Endodermal cell (in vitro differentiated cells): ENCODE measurements around the gene HDAC4. TPM values are rescaled to one million over a fixed set of nuclear protein-coding genes. Genes with fewer than 3 reads are reported as not detected.
"Not testable (repeated sequence)": the region's sequence is repeated elsewhere in the genome, so short reads cannot be mapped to it uniquely, and the experiment has no call there.

ENCODE experiments used
- DNase-seq: peaks from one replicate; pipeline ENCODE4 v3.0.0-alpha.2; 2017
- H3K27ac ChIP-seq: 2 replicates; pipeline ENCODE4 v1.5.1; 2013; ENCODE audit warnings: mild to moderate bottlenecking, low read depth, low read length, moderate library complexity
- H3K27me3 ChIP-seq: 2 replicates; pipeline ENCODE4 v1.6.1; 2013; ENCODE audit warnings: mild to moderate bottlenecking, low read length, moderate library complexity; ENCODE audit not compliant: insufficient read depth, control insufficient read depth, poor library complexity, severe bottlenecking
- H3K36me3 ChIP-seq: 2 replicates; pipeline ENCODE4 v1.7.0; 2013; ENCODE audit warnings: mild to moderate bottlenecking, low read length, moderate library complexity; ENCODE audit not compliant: control insufficient read depth, insufficient read depth
- H3K4me1 ChIP-seq: one replicate; pipeline ENCODE4 v1.7.0; 2013; ENCODE audit warnings: low read length; ENCODE audit not compliant: control insufficient read depth, insufficient read depth
- H3K4me3 ChIP-seq: 2 replicates; pipeline ENCODE4 v1.5.1; 2013; ENCODE audit warnings: mild to moderate bottlenecking, low read length, moderate library complexity
- H3K9ac ChIP-seq: 2 replicates; pipeline ENCODE4 v1.6.1; 2013; ENCODE audit warnings: mild to moderate bottlenecking, low read length, moderate library complexity; ENCODE audit not compliant: poor library complexity, severe bottlenecking; ENCODE audit errors: extremely low read depth
- H3K9me3 ChIP-seq: 2 replicates; pipeline ENCODE4 v1.6.1; 2013; ENCODE audit warnings: mild to moderate bottlenecking, low read length, moderate library complexity; ENCODE audit not compliant: control insufficient read depth
- H3K27ac Mint-ChIP-seq: 2 replicates; pipeline ENCODE4 v1.8.0; 2020; ENCODE audit warnings: mixed read lengths
- H3K27me3 Mint-ChIP-seq: 2 replicates; pipeline ENCODE4 v1.8.0; 2021; ENCODE audit warnings: mild to moderate bottlenecking, mixed read lengths; ENCODE audit not compliant: insufficient read depth
- H3K36me3 Mint-ChIP-seq: 2 replicates; pipeline ENCODE4 v1.8.0; 2020; ENCODE audit warnings: low read depth, mixed read lengths
- H3K4me1 Mint-ChIP-seq: 2 replicates; pipeline ENCODE4 v1.8.0; 2020; ENCODE audit warnings: mixed read lengths
- H3K4me3 Mint-ChIP-seq: 2 replicates; pipeline ENCODE4 v1.8.0; 2020; ENCODE audit warnings: mild to moderate bottlenecking, moderate library complexity, mixed read lengths
- H3K9me3 Mint-ChIP-seq: 2 replicates; pipeline ENCODE4 v1.8.0; 2020; ENCODE audit warnings: mild to moderate bottlenecking, mixed read lengths
- CTCF ChIP-seq: fragments of 200-600 bp; sonication (generic); conservative IDR thresholded peaks from 2 replicates; pipeline ENCODE4 v1.5.0; 2021; ENCODE audit warnings: antibody characterized with exemption, mild to moderate bottlenecking
- WGBS, 2 experiments: methylation state at CpG; one replicate each; pipeline versions ENCODE4 v1.1.5 to v1.1.7; 2013; ENCODE audit warnings: missing lambda C conversion rate in 2 of 2, mixed read lengths in 1 of 2; ENCODE audit not compliant: insufficient coverage in 1 of 2, insufficient read length in 1 of 2; 5-methylcytosine and 5-hydroxymethylcytosine counted together
- total RNA-seq, 2 donors: library from RNA; stranded (reverse); fragmentation: NEBNext Ultra II Directional in 1 of 2; extraction: Animal tissue kit (Norgen Biotek cat#: 25700) in 1 of 2; gene quantifications; 2 replicates in 1 of 2; 3 replicates in 1 of 2; pipeline ENCODE4 v1.2.1, GENCODE V29; 2021

The HDAC4 gene
- total RNA-seq, 2 donors from 2014 or later, result 45.7 to 51.2 TPM

- H3K9me3 Mint-ChIP-seq, result no peaks in the 10 kb centered on the region
- no peak overlapping the region for H3K9ac ChIP-seq
- peaks cover 40% of the 10 kb centered on the region for H3K36me3 Mint-ChIP-seq
- no peak overlapping the region for H3K4me3 Mint-ChIP-seq
- H3K9me3 ChIP-seq, result no peaks in the 10 kb centered on the region
- DNase-seq, result no peak
- no peaks in the 10 kb centered on the region for H3K4me1 ChIP-seq
- H3K36me3 ChIP-seq, result peaks cover 9% of the 10 kb centered on the region
- 90 to 96% methylated on average over 3 to 9 of the region's 9 CpGs for WGBS, 2 experiments
- no peak for TF ChIP-seq CTCF
- H3K4me3 ChIP-seq, result no peak overlapping the region
- no peak overlapping the region for H3K27ac ChIP-seq
- H3K27me3 Mint-ChIP-seq, result no peaks in the 10 kb centered on the region
- H3K27ac Mint-ChIP-seq, result no peak overlapping the region
- no peaks in the 10 kb centered on the region for H3K27me3 ChIP-seq
- no peaks in the 10 kb centered on the region for H3K4me1 Mint-ChIP-seq
Observed at GRCh38 chr2:239070466-239070865, 330.4 kb downstream of the HDAC4 start.

GRCh38 chr2:239069362-239070333 is 331.2 kb downstream of the HDAC4 start:
- H3K4me3 ChIP-seq, H3K27me3 ChIP-seq, H3K27me3 Mint-ChIP-seq, H3K4me1 ChIP-seq, H3K36me3 ChIP-seq, H3K9me3 Mint-ChIP-seq, H3K9me3 ChIP-seq, H3K4me3 Mint-ChIP-seq, H3K27ac ChIP-seq, H3K9ac ChIP-seq, DNase-seq, H3K4me1 Mint-ChIP-seq: not testable (repeated sequence)
- Mint-ChIP-seq H3K27ac (peak overlapping the region; percentile 64), H3K36me3 (peaks cover 37% of the 10 kb centered on the region)
- TF ChIP-seq CTCF, result peak; percentile 44
- WGBS, 2 experiments, result 72% methylated on average over 9 of the region's 18 CpGs; no CpG with 5 or more reads in 1 of the 2 experiments

- H3K9me3 ChIP-seq, result no peaks in the 10 kb centered on the region
- no peaks in the 10 kb centered on the region for H3K27me3 ChIP-seq
- H3K4me1 ChIP-seq, result no peaks in the 10 kb centered on the region
- peaks cover 39% of the 10 kb centered on the region for H3K36me3 Mint-ChIP-seq
- TF ChIP-seq CTCF, result no peak
- DNase-seq, result no peak
- WGBS, 2 experiments, result 95 to 97% methylated on average over 15 to 21 of the region's 21 CpGs
- H3K4me1 Mint-ChIP-seq, result no peaks in the 10 kb centered on the region
- H3K27ac Mint-ChIP-seq, result no peak overlapping the region
- no peak overlapping the region for H3K4me3 ChIP-seq
- no peaks in the 10 kb centered on the region for H3K27me3 Mint-ChIP-seq
- H3K27ac ChIP-seq, result no peak overlapping the region
- H3K36me3 ChIP-seq, result peaks cover 9% of the 10 kb centered on the region
- no peaks in the 10 kb centered on the region for H3K9me3 Mint-ChIP-seq
- no peak overlapping the region for H3K4me3 Mint-ChIP-seq
- no peak overlapping the region for H3K9ac ChIP-seq
Observed at GRCh38 chr2:239068411-239068810, 332.4 kb downstream of the HDAC4 start.
